AG09319 (cell line): ENCODE measurements around the gene SLC6A19.
"Not testable (repeated sequence)": the region's sequence is repeated elsewhere in the genome, so short reads cannot be mapped to it uniquely, and the experiment has no call there.

Experiments used
- DNase-seq: peaks from one replicate; pipeline ENCODE4 v3.0.0-alpha.2; 2010; ENCODE audit warnings: low read depth; ENCODE audit errors: extremely low read depth
- CTCF ChIP-seq: IDR thresholded peaks from 2 replicates; pipeline ENCODE4 v1.5.1; 2011; ENCODE audit warnings: low read depth, mild to moderate bottlenecking, inconsistent platforms, low read length, moderate library complexity

The SLC6A19 gene

GRCh38 chr5:1226839-1227581 lies 25.6 kb downstream of the SLC6A19 start:
- TF ChIP-seq CTCF, result no peak
- DNase-seq, result no peak

DNA sequence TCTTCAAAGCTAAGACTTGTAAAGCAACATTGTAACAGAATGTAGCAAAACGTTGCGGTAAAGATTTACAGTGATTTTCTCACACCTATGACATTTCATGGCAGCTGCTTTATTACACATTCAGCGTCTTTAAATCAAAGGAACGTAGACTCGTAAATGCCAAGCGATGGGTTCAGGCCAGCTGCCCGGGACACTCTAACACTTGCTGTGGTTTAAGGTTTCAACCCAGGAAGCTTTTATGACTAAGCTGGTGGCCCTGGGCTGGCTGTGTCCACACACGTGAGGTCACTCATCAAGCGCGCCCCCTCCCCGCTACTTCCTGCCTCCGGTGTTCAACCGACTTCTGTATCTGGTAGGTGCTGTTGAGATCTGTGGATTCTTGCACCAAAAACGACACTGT lies 26.3 kb downstream of the SLC6A19 start:
- TF ChIP-seq CTCF, result no peak
- DNase-seq, result no peak

DNA sequence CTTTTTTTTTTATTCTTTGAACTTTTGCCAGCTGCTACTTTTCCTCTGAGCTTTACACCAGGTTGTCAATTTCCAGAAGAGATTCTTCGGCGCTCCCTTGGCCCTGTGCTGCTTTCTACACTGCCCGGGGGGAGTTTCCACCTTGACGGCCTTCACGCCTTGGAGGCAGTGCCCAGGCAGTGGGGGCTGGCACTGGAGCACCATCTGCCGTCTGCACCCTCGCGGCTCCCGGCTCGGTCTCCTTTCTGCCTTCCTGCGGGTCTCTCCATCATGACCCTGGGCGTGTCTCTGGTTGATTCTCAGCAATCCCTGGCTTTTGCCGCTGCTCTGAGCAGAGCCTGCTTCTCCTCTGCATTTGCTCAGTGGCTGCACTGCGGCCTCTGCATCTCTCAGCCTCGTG lies 26.7 kb downstream of the SLC6A19 start:
- no peak for TF ChIP-seq CTCF
- no peak for DNase-seq

- DNase-seq, result not testable (repeated sequence)
Measured at GRCh38 chr5:1229023-1229422, 27.6 kb downstream of the SLC6A19 start.

DNA sequence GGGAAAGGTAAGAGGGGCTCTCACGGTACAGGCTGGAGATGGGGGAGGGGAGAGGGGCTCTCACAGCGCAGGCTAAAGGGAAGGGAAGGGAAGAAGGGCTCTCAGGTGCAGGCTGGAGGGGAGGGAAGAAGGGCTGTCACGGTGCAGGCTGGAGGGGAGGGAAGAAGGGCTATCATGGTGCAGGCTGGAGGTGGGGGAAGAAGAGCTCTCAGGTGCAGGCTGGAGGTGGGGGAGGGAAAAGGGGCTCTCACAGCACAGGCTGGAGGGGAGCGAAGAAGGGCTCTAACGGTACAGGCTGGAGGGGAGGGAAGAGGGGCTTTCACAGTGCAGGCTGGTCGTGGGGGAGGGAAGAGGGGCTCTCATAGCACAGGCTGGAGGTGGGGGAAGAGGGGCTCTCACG lies 28.4 kb downstream of the SLC6A19 start:
- no peak for TF ChIP-seq CTCF

GRCh38 chr5:1230551-1230950 lies 29.2 kb downstream of the SLC6A19 start:
- no peak for DNase-seq
- TF ChIP-seq CTCF, result no peak

More for the DNA sequence above, 28.4 kb downstream of the SLC6A19 start:
- DNase-seq, result no peak

GRCh38 chr5:1231354-1231905 lies 30.0 kb downstream of the SLC6A19 start:
- no peak for TF ChIP-seq CTCF
- DNase-seq, result no peak

DNA sequence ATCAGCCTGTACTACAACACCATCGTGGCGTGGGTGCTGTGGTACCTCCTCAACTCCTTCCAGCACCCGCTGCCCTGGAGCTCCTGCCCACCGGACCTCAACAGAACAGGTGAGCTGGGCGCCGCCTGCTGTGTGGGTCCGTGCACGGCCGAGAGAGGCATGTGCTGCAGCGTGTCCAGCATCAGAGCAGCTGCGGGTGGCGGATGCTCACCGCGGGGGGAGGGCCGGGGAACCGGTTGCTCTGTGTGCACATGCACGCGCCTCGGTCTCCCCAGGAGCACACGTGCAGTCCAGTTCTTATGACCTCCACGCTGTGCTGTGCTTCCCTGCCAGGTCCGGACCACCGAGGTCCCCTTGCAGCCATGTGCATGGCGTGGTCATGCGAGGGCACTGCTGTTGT lies 31.4 kb downstream of the SLC6A19 start:
- DNase-seq, result no peak
- TF ChIP-seq CTCF, result no peak
